ENCODE results near the gene PLS3. TPM values are rescaled to one million over a fixed set of nuclear protein-coding genes. Genes with fewer than 3 reads are reported as not detected.
"Not testable (repeated sequence)": the region's sequence is repeated elsewhere in the genome, so short reads cannot be mapped to it uniquely, and the experiment has no call there.

Gene PLS3
- total RNA-seq, 1 donor = 0.10 TPM

DNA sequence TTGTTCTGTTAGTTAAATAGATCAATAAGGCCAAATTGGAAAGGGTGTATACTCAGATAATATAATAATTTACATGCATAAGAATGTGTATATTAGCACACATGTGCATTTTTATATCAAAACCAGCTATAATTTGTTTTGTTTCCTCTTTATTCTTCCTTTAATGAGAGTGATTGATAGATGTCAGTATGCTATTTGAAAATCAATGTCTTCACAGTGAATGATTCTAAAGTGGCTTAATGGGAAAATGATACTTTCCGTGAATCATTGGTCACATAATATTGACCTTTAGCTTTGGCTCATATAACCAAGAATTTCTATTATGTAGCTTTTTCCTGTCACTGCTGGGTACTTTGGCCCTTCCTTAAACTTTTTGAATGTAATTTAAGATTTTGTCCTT, 48.6 kb downstream of the PLS3 start:
- no peaks in the 10 kb centered on the region for H3K9me3 ChIP-seq (ENCODE audit: low read depth, low read length)
- H3K4me3 ChIP-seq (ENCODE audit: low read length) = no peak overlapping the region
- no peaks in the 10 kb centered on the region for H3K4me1 ChIP-seq (ENCODE audit: insufficient read depth, low read length)
- H3K27me3 ChIP-seq (ENCODE audit: insufficient read depth, low read length) = no peaks in the 10 kb centered on the region

DNA sequence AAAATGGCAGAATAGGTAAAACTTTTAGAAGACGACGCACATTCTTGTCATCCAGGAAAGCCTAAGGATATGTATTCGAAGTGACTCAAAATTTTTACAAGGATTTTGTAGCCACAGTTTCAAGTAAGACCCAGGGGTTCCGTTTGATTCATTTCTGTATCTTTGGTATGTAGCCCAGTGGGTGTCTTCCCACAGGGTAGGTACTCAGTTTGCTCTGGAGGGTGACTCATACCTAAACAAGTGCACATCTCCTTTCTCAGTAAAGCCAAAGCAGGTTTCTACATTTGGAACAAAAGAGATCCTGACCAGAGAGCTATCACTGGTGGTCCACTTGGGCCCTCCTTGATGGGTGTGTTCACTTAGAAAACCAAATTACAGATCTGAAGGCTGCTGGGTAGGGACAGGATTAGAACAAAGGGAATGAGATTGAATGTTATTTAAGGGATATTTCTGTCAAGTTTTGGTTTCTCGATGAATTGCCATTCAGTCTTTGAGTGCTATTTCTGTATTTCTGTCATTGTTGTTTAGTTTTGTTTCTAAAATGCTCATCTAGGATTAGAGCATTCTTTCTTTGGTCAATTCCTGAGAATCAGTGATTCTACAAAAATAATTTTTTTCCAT, 56.1 kb downstream of the PLS3 start:
- H3K4me1 ChIP-seq (ENCODE audit: insufficient read depth, low read length) = no peaks in the 10 kb centered on the region
- no peaks in the 10 kb centered on the region for H3K9me3 ChIP-seq (ENCODE audit: low read depth, low read length)
- no peak overlapping the region for H3K4me3 ChIP-seq (ENCODE audit: low read length)
- no peaks in the 10 kb centered on the region for H3K27me3 ChIP-seq (ENCODE audit: insufficient read depth, low read length)

DNA sequence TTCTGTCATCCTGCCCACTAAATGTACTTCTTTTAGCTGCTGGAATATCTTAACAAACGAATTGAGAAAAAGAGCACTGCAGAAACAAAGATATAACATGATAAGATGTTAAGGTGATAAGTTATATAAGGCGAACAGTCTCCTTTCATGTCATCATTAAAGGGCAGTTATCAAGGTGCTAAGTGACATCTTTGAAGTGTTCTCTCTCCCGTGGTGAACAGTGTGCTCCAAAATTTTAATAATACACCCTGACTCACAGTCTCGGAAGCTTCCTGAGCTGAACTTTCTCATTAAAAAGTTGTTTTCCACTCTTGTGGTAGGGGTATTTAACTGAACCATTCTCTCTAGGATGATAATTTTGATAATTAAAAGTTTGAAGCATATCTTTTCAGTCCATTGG, 61.6 kb downstream of the PLS3 start:
- Histone ChIP-seq H3K4me1 (ENCODE audit: insufficient read depth, low read length) (no peaks in the 10 kb centered on the region), H3K27me3 (ENCODE audit: insufficient read depth, low read length) (no peaks in the 10 kb centered on the region), H3K9me3 (ENCODE audit: low read depth, low read length) (no peaks in the 10 kb centered on the region), H3K4me3 (ENCODE audit: low read length) (no peak overlapping the region)

DNA sequence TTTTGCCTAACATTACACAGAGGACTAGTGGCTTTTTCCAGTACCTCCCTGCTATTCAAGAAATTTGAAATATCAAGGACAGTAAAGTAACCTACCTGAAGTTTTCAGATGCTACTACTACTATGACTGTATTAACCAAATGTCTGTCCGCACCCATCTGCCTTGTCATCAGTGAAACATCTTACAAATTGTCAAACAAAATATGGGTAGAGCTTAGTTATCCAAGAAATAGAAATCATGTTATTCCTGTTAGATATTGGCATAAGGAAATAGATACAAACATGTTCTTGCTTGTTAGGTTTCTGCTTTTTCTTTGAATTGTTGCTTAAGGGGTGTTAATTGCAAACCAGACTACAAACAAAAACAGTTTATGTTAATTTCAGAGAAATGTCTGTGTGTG, 63.9 kb downstream of the PLS3 start:
- H3K27me3 ChIP-seq (ENCODE audit: insufficient read depth, low read length) = no peaks in the 10 kb centered on the region
- no peaks in the 10 kb centered on the region for H3K9me3 ChIP-seq (ENCODE audit: low read depth, low read length)
- no peaks in the 10 kb centered on the region for H3K4me1 ChIP-seq (ENCODE audit: insufficient read depth, low read length)
- H3K4me3 ChIP-seq (ENCODE audit: low read length) = no peak overlapping the region

GRCh38 chrX:115625572-115626301, 64.8 kb downstream of the PLS3 start:
- no peaks in the 10 kb centered on the region for H3K9me3 ChIP-seq (ENCODE audit: low read depth, low read length)

GRCh38 chrX:115630204-115630603, 69.2 kb downstream of the PLS3 start:
- H3K4me3 ChIP-seq (ENCODE audit: low read length) = no peak overlapping the region

More at GRCh38 chrX:115625572-115626301, 64.8 kb downstream of the PLS3 start:
- Histone ChIP-seq H3K27me3 (ENCODE audit: insufficient read depth, low read length) (no peaks in the 10 kb centered on the region), H3K4me3 (ENCODE audit: low read length) (no peak overlapping the region), H3K4me1 (ENCODE audit: insufficient read depth, low read length) (no peaks in the 10 kb centered on the region)

GRCh38 chrX:115632455-115632854, 71.5 kb downstream of the PLS3 start:
- Histone ChIP-seq H3K27me3 (ENCODE audit: insufficient read depth, low read length) (no peaks in the 10 kb centered on the region), H3K4me1 (ENCODE audit: insufficient read depth, low read length) (no peaks in the 10 kb centered on the region), H3K4me3 (ENCODE audit: low read length) (no peak overlapping the region), H3K9me3 (ENCODE audit: low read depth, low read length) (no peaks in the 10 kb centered on the region)

More at GRCh38 chrX:115630204-115630603, 69.2 kb downstream of the PLS3 start:
- Histone ChIP-seq H3K9me3 (ENCODE audit: low read depth, low read length) (no peaks in the 10 kb centered on the region), H3K27me3 (ENCODE audit: insufficient read depth, low read length) (no peaks in the 10 kb centered on the region), H3K4me1 (ENCODE audit: insufficient read depth, low read length) (no peaks in the 10 kb centered on the region)

- not testable (repeated sequence) for H3K27me3 ChIP-seq (ENCODE audit: insufficient read depth, low read length); H3K4me1 ChIP-seq (ENCODE audit: insufficient read depth, low read length); H3K4me3 ChIP-seq (ENCODE audit: low read length); H3K9me3 ChIP-seq (ENCODE audit: low read depth, low read length)
Measured at GRCh38 chrX:115633397-115633796, 72.4 kb downstream of the PLS3 start.

DNA sequence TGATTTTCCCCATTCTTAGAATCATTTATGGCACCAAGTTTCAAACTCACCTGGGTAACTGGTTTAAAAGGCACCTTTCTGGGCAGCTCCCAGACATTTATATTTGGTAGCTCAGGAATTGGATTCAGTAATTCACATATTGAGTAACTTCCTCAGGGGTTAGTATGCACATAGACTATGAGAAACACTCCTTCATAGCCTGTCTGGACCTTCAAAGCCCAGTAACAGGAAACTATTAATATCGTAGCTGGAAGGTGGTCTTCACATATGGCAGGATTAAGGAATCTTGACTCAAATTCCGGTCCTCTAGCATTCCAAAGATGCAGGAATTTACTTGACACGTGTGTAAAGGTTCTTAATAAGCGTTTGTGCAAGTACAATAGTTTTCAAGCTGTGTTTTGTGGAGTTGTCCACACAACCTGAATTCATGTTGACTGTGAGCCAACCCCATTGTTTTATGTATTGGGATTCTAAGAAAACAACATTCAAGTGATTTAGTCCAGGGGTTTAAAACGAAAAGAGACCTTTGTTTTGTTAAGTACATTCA, 78.4 kb downstream of the PLS3 start:
- Histone ChIP-seq H3K4me1 (ENCODE audit: insufficient read depth, low read length) (no peaks in the 10 kb centered on the region), H3K4me3 (ENCODE audit: low read length) (no peak overlapping the region), H3K9me3 (ENCODE audit: low read depth, low read length) (no peaks in the 10 kb centered on the region), H3K27me3 (ENCODE audit: insufficient read depth, low read length) (no peaks in the 10 kb centered on the region)

GRCh38 chrX:115642311-115642710, 81.3 kb downstream of the PLS3 start:
- Histone ChIP-seq H3K4me1 (ENCODE audit: insufficient read depth, low read length) (no peaks in the 10 kb centered on the region), H3K9me3 (ENCODE audit: low read depth, low read length) (no peaks in the 10 kb centered on the region), H3K27me3 (ENCODE audit: insufficient read depth, low read length) (no peaks in the 10 kb centered on the region), H3K4me3 (ENCODE audit: low read length) (no peak overlapping the region)

DNA sequence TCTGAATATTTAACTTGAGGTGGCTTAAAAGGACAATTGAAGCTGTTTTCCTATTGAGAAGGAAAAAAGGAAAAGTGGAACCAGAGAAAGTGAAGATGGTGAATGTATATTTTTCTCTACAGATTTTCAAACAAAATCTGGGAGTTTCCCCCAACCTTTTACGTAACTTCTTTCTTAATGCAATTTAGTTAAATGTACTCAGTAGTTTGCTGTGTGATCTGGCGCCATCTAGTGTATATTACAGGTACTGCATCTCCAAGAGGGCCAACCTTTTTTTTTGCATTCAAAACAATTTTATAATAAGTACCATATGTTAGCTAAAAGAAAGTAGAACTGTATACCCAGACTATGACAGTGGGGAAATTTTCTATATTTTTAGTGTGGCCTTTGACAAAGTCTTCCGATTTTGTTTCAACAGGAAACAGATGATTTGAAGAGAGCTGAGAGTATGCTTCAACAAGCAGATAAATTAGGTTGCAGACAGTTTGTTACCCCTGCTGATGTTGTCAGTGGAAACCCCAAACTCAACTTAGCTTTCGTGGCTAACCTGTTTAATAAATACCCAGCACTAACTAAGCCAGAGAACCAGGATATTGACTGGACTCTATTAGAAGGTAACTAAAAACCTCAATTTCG, 82.0 kb downstream of the PLS3 start:
- no peaks in the 10 kb centered on the region for H3K27me3 ChIP-seq (ENCODE audit: insufficient read depth, low read length)
- no peaks in the 10 kb centered on the region for H3K4me1 ChIP-seq (ENCODE audit: insufficient read depth, low read length)
- H3K4me3 ChIP-seq (ENCODE audit: low read length) = no peak overlapping the region
- no peaks in the 10 kb centered on the region for H3K9me3 ChIP-seq (ENCODE audit: low read depth, low read length)

DNA sequence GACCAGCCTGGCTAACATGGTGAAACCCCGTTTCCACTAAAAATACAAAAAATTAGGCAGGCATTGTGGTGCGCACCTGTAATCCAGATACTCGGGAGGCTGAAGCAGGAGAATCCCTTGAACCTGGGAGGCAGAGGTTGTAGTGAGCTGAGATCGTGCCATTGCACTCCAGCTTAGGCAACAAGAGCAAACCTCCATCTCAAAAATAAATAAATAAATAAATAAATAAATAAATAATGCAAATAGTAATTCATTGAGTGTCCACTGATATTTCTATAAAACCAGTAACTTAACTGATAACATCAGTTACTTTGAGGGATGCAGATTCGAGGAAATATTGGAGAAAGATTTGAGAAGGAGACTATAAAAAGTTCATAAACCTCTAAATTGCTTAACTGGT, 83.4 kb downstream of the PLS3 start:
- not testable (repeated sequence) for H3K27me3 ChIP-seq (ENCODE audit: insufficient read depth, low read length); H3K9me3 ChIP-seq (ENCODE audit: low read depth, low read length); H3K4me3 ChIP-seq (ENCODE audit: low read length); H3K4me1 ChIP-seq (ENCODE audit: insufficient read depth, low read length)

DNA sequence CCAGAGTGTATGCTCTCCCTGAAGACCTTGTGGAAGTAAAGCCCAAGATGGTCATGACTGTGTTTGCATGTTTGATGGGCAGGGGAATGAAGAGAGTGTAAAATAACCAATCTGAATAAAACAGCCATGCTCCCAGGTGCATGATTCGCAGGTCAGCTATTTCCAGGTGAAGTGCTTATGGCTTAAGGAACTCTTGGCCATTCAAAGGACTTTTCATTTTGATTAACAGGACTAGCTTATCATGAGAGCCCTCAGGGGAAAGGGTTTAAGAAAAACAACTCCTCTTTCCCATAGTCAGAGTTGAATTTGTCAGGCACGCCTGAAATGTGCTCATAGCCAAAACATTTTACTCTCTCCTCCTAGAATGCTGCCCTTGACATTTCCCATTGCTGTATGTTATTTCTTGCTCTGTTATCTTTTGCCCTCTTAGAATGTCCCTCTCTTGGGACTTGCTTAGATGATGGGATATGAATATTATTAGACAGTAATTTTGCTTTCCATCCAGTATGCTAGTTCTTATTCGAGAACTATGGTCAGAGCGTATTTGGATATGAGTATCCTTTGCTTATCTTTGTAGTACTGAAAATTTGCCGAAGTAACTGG, 88.6 kb downstream of the PLS3 start:
- Histone ChIP-seq H3K27me3 (ENCODE audit: insufficient read depth, low read length) (no peaks in the 10 kb centered on the region), H3K4me1 (ENCODE audit: insufficient read depth, low read length) (no peaks in the 10 kb centered on the region), H3K9me3 (ENCODE audit: low read depth, low read length) (no peaks in the 10 kb centered on the region), H3K4me3 (ENCODE audit: low read length) (no peak overlapping the region)

GRCh38 chrX:115650449-115650848, 89.5 kb downstream of the PLS3 start:
- H3K4me1 ChIP-seq (ENCODE audit: insufficient read depth, low read length) = no peaks in the 10 kb centered on the region
- H3K27me3 ChIP-seq (ENCODE audit: insufficient read depth, low read length) = no peaks in the 10 kb centered on the region
- H3K4me3 ChIP-seq (ENCODE audit: low read length) = no peak overlapping the region

GRCh38 chrX:115650916-115651315, 89.9 kb downstream of the PLS3 start:
- H3K4me3 ChIP-seq (ENCODE audit: low read length) = no peak overlapping the region
- no peaks in the 10 kb centered on the region for H3K27me3 ChIP-seq (ENCODE audit: insufficient read depth, low read length)
- no peaks in the 10 kb centered on the region for H3K9me3 ChIP-seq (ENCODE audit: low read depth, low read length)
- H3K4me1 ChIP-seq (ENCODE audit: insufficient read depth, low read length) = no peaks in the 10 kb centered on the region

More at GRCh38 chrX:115650449-115650848, 89.5 kb downstream of the PLS3 start:
- H3K9me3 ChIP-seq (ENCODE audit: low read depth, low read length) = no peaks in the 10 kb centered on the region
